GM13977 (cell line): ENCODE measurements around the gene SPN.

ENCODE experiments used
- DNase-seq: peaks from one replicate; pipeline ENCODE4 v3.0.0; 2012; ENCODE audit warnings: low spot score
- in situ Hi-C: fragments of 300-500 bp; cut with MboI; formaldehyde crosslinking; loops from one replicate; pipeline ENCODE4 v1.12.0; 2022; ENCODE audit warnings: low sequenced_read_pairs, low pct_unique_long_range_greater_than_20kb, mixed read lengths, inconsistent platforms; ENCODE audit not compliant: unreplicated experiment
- TF ChIP-seq, protein P1 (sequence below): IDR thresholded peaks from 2 replicates; pipeline ENCODE4 v1.5.1; 2012; ENCODE audit warnings: mild to moderate bottlenecking, control low read depth; ENCODE audit not compliant: insufficient read depth; ENCODE audit errors: extremely low read depth, missing control alignments

SPN gene

DNA sequence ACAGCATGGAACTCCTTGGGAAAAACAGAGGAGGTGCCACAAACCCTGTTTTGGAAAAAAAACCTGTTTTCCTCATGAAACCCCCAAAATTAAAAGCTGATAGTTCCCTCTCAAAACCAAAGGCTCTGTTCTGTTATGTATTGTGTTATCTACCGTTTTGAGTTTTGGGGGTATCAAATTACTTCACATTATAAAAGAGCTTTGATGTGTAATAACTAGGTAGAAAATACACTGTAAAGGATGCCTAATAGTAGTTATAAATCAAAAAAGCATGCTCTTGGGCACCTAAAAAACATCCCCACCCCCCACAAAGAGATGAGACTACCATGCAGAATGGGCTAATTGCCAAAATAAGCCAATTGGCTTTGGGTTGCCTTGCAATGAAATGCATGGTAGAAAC is 51.9 kb downstream of the SPN start:
- in situ Hi-C loops, result no loop called here
- TF ChIP-seq, protein P1, sequence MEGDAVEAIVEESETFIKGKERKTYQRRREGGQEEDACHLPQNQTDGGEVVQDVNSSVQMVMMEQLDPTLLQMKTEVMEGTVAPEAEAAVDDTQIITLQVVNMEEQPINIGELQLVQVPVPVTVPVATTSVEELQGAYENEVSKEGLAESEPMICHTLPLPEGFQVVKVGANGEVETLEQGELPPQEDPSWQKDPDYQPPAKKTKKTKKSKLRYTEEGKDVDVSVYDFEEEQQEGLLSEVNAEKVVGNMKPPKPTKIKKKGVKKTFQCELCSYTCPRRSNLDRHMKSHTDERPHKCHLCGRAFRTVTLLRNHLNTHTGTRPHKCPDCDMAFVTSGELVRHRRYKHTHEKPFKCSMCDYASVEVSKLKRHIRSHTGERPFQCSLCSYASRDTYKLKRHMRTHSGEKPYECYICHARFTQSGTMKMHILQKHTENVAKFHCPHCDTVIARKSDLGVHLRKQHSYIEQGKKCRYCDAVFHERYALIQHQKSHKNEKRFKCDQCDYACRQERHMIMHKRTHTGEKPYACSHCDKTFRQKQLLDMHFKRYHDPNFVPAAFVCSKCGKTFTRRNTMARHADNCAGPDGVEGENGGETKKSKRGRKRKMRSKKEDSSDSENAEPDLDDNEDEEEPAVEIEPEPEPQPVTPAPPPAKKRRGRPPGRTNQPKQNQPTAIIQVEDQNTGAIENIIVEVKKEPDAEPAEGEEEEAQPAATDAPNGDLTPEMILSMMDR, result no peak
- DNase-seq, result no peak

DNA sequence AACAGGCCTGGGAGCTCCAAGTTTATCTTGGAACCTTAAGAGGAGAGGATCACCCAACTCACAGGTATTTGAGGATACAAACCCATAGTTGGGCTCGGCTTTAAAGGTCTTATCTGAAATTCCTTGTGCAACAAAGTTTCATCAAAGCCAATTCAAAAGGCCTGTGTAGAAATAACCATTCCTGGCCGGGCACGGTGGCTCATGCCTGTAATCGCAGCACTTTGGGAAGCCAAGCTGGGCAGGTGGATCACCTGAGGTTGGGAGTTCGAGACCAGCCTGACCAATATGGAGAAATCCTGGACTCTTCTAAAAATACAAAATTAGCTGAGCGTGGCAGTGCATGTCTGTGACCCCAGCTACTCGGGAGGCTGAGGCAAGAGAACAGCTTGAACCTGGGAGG is 54.1 kb downstream of the SPN start:
- TF ChIP-seq, protein P1, result no peak
- in situ Hi-C loops, result no loop called here

DNA sequence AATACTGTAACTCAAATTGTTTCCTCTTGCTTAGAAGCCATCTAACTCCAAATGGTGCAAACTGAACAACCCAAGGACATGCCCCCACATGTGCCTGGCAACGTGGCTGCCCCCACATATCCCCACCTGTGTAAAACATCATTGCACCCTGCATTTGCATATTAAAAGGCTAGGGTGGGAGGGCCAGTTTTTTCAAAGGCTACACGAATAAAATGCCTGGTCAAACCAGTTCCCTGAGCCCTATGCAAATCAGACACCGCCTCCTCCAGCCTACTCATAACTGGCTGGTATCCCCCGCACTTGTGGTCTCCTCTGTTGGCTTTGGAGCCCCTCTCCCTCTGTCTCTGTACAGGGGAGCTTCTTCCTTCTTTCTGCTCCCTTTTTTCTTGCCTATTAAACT is 56.0 kb downstream of the SPN start:
- in situ Hi-C loops, result no loop called here
- TF ChIP-seq, protein P1, result no peak
- no peak for DNase-seq

More for the DNA sequence above, 54.1 kb downstream of the SPN start:
- DNase-seq, result no peak
